Measurements from ENCODE around the gene ACAA2.
"Not testable (repeated sequence)": the region's sequence is repeated elsewhere in the genome, so short reads cannot be mapped to it uniquely, and the experiment has no call there.

The ACAA2 gene

DNA sequence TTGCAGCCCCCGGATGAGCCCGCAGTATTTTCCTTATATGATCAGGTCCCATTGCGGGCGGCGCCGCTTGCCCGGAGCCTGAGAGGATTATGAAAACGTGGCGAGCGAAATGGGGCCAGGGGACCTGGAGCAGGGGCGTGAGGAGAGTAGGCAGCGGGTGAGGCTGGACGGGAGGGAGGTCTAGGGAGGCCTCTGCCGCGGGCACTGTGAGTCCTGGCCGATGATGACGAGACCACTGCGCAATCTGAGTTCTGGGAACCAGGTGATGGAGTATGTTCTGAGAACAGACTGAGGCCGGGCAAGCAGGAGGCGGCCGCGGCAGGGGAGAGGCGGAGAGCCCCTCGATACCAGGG is 790 bp upstream of the ACAA2 start:
- peak; percentile 77 for DNase-seq (ENCODE audit: low read depth)
- peak overlapping the region; percentile 87 for H3K4me3 ChIP-seq (ENCODE audit: low read length)
- TF ChIP-seq, protein P1, sequence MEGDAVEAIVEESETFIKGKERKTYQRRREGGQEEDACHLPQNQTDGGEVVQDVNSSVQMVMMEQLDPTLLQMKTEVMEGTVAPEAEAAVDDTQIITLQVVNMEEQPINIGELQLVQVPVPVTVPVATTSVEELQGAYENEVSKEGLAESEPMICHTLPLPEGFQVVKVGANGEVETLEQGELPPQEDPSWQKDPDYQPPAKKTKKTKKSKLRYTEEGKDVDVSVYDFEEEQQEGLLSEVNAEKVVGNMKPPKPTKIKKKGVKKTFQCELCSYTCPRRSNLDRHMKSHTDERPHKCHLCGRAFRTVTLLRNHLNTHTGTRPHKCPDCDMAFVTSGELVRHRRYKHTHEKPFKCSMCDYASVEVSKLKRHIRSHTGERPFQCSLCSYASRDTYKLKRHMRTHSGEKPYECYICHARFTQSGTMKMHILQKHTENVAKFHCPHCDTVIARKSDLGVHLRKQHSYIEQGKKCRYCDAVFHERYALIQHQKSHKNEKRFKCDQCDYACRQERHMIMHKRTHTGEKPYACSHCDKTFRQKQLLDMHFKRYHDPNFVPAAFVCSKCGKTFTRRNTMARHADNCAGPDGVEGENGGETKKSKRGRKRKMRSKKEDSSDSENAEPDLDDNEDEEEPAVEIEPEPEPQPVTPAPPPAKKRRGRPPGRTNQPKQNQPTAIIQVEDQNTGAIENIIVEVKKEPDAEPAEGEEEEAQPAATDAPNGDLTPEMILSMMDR (IDR thresholded peaks at IDR 0.05; ENCODE audit: insufficient read depth, low read depth, low read length, missing control alignments), result no peak

DNA sequence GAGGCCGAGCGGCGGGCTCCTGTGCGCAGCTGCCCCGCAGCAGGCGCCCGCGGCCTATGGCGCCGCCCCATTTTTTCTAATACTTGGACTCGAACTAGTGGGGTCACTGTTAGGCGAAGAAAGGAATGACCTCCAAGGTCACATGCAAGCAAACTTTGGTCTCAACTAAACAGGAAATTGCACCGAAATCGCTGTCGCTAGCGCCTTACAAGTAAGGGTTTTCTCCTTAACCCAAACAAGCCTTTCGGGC is 339 bp downstream of the ACAA2 start:
- DNase-seq (ENCODE audit: low read depth), result peak; percentile 25
- peak overlapping the region; percentile 87 for H3K4me3 ChIP-seq (ENCODE audit: low read length)
- TF ChIP-seq, protein P1 (IDR thresholded peaks at IDR 0.05; ENCODE audit: insufficient read depth, low read depth, low read length, missing control alignments), result no peak

DNA sequence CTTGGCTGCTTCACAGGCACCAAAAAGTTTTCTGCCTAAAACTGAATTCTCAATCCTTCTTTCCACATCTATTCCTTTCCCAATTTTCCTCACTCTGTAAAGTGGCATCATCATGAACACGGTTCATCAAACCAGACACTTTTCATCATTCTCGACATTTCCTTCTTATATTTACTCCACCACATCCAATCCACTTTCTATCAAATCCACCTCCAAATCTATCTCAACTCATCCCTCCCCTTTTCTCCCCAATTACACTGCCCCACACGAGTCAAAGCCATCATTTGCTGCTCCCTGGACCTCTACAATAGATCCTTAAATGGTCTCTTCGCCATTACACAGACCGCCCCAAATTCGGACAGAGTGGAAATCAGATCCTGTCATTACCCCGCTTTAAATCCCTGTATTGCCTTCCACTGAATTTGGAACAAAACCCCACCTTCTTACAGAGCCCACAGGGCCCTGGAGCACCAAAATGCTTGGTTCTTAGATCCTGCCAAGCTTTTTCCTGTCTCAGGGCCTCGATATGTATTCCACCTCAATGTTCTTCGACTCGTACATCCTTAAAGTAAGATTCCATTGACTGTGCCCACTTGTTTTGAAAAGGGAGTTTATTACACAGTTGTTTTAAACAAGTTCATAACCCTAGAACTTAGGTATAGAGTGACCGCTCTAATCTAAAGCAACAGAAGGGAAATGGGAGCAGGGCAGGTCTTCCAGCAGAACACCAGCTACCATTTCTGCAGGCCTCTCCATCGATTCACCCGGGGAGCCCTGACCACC is 856 bp downstream of the ACAA2 start:
- peak overlapping the region; percentile 87 for H3K4me3 ChIP-seq (ENCODE audit: low read length)
- TF ChIP-seq, protein P1 (IDR thresholded peaks at IDR 0.05; ENCODE audit: insufficient read depth, low read depth, low read length, missing control alignments), result no peak
- no peak for DNase-seq (ENCODE audit: low read depth)

DNA sequence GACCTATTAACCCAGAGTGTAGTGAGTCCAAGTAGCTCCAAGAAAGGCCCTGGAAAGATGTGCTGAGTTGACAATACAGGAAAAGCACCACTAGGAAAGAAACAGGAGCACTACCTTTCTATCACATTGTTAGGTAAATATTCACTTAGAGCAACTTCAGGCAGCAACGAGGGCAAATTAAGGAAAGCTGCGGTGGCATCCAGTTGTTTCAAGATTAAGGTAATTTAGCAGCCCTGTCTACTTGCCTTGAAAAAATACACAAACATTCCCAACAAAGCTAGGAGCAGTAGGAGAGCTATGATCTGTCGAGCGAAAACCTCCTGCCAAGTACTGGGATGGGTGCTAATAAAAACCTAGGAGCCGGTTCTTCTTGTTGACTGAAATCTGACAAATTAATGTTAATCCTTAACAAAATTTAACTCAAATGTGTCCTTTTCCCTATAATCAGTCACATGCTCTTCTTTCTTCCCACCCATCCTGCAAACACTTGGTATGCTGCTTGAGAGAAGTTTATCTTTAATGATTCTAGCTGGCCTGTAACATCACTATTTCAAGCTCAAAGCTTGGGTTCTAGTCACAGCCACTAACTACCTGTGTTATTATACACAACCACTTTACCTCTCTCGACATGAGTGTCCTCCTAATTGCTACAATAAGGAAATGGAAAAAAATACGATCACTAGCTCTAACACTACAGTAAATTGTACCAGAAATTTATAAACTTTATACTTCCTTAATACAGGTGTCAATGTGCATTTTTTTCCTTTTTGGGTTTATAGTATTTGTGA is 2.0 kb downstream of the ACAA2 start:
- TF ChIP-seq, protein P1 (IDR thresholded peaks at IDR 0.05; ENCODE audit: insufficient read depth, low read depth, low read length, missing control alignments), result no peak
- no peak overlapping the region for H3K4me3 ChIP-seq (ENCODE audit: low read length)
- no peak for DNase-seq (ENCODE audit: low read depth)

DNA sequence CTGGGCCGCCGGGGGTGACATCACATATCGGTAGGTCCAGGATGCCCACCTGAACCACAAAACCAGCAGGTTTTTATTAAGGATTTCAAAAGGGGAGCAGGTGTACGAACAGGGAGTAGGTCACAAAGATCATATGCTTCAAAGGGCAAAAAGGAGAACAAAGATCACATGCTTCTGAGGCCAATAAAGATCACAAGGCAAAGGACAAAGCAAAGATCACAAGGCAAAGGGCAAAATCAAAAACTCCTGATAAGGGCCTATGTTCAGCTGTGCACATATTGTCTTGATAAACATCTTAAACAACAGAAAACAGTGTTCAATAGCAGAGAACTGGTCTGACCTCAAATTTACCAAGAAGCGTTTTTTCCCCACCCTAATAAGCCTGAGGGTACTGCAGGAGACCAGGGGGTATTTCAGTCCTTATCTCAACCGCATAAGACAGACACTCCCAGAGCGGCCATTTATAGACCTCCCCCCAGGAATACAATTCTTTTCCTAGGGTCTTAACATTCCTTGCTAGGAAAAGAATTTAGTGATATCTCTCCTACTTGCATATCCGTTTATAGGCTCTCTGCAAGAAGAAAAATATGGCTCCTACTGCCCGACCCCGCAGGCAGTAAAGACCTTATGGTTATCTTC is 4.7 kb downstream of the ACAA2 start:
- H3K4me3 ChIP-seq (ENCODE audit: low read length); DNase-seq (ENCODE audit: low read depth): not testable (repeated sequence)

DNA sequence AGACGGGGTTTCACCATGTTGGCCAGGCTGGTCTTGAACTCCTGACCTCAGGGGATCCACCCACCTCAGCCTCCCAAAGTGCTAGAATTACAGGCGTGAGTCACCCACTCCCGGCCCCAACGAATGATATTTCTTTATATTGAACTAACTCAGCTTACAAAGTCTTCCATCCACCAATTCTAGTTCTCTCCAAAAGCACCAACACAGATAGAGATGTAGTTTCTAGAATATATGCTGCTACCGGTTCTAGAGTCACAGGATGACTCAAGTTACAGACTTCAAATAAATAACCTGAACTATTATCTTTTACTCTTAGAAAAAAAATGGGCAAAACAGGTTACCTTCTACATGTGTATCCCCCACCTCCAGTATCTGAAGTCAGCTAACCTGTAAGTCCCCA is 9.2 kb downstream of the ACAA2 start:
- H3K4me3 ChIP-seq (ENCODE audit: low read length), result no peak overlapping the region
- DNase-seq (ENCODE audit: low read depth), result no peak
- TF ChIP-seq, protein P1 (IDR thresholded peaks at IDR 0.05; ENCODE audit: insufficient read depth, low read depth, low read length, missing control alignments), result no peak

DNA sequence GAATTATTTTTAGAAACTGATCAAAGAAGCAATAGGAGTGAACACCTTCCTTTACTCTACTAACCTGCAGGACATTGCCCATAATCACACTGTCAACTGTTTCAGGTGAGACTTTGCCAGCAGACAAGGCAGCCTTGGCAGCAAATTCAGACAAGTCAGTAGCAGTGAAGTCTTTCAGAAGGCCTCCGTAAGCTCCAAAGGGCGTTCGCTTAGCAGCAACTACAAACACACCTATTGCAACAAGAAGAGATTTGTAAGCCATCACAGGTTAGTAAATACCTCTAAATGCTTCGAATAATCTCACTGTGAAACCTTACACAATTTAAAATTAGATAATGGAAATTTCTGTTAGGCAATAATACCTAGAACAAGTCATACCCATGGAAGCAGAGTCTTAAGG is 10.7 kb downstream of the ACAA2 start:
- H3K4me3 ChIP-seq (ENCODE audit: low read length), result no peak overlapping the region
- TF ChIP-seq, protein P1 (IDR thresholded peaks at IDR 0.05; ENCODE audit: insufficient read depth, low read depth, low read length, missing control alignments), result no peak
- DNase-seq (ENCODE audit: low read depth), result no peak

DNA sequence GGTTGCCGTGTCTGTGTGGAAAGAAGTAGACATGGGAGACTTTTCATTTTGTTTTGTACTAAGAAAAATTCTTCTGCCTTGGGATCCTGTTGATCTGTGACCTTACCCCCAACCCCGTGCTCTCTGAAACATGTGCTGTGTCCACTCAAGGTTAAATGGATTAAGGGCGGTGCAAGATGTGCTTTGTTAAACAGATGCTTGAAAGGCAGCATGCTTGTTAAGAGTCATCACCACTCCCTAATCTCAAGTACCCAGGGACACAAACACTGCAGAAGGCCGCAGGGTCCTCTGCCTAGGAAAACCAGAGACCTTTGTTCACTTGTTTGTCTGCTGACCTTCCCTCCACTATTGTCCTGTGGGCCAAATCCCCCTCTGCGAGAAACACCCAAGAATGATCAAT is 12.8 kb downstream of the ACAA2 start:
- not testable (repeated sequence) for DNase-seq (ENCODE audit: low read depth); H3K4me3 ChIP-seq (ENCODE audit: low read length)

DNA sequence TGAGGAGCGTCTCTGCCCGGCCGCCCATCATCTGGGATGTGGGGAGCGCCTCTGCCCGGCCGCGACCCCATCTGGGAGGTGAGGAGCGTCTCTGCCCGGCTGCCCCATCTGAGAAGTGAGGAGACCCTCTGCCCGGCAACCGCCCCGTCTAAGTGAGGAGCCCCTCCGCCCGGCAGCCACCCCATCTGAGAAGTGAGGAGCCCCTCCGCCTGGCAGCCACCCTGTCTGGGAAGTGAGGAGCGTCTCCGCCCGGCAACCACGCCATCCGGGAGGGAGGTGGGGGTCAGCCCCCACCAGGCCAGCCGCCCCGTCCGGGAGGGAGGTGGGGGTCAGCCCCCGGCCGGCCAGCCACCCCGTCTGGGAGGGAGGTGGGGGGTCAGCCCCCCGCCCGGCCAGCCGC is 13.5 kb downstream of the ACAA2 start:
- not testable (repeated sequence) for DNase-seq (ENCODE audit: low read depth); H3K4me3 ChIP-seq (ENCODE audit: low read length)

Measured in epithelial cell of esophagus (primary cell).